Sciatic nerve (tissue), 2 donors: ENCODE results near the gene DACT3. TPM values are rescaled to one million over a fixed set of nuclear protein-coding genes. Genes with fewer than 3 reads are reported as not detected.
"Not testable (repeated sequence)": the region's sequence is repeated elsewhere in the genome, so short reads cannot be mapped to it uniquely, and the experiment has no call there.

Experiments used
- ATAC-seq: fragments of 200-7000 bp; cut with Tn5 transposase; one replicate; pipeline ENCODE4 v1.9.1; 2020; ENCODE audit warnings: mild to moderate bottlenecking, moderate library complexity
- DNase-seq: peaks from one replicate; pipeline ENCODE4 v3.0.0-alpha.2; 2020; ENCODE audit warnings: low spot score
- intact Hi-C: fragments of 100-400 bp; cut with DNase I; formaldehyde crosslinking; loops from one replicate; pipeline ENCODE4 v1.14.2; 2022
- total RNA-seq: library from RNA; stranded (reverse); fragmentation: NEBNext Ultra II Directional; extraction: Animal tissue kit (Norgen Biotek cat#: 25700); gene quantifications from one replicate; pipeline ENCODE4 v1.2.1, GENCODE V29; 2021
- donor health status: DM: no; HTN: no; CAD: no.
- donor health status: DM: no; HTN: no; CAD: no.

The DACT3 gene
- total RNA-seq, 1 donor from 2014 or later, result 22.2 TPM

GRCh38 chr19:46637224-46637623 is 23.8 kb downstream of the DACT3 start:
- DNase-seq, result no peak
- intact Hi-C loops, result loop anchor here (2.0 kb wide), 1 partner anchor 28 kb away; no protein-coding TSS in a partner anchor
- no peak for ATAC-seq

DNA sequence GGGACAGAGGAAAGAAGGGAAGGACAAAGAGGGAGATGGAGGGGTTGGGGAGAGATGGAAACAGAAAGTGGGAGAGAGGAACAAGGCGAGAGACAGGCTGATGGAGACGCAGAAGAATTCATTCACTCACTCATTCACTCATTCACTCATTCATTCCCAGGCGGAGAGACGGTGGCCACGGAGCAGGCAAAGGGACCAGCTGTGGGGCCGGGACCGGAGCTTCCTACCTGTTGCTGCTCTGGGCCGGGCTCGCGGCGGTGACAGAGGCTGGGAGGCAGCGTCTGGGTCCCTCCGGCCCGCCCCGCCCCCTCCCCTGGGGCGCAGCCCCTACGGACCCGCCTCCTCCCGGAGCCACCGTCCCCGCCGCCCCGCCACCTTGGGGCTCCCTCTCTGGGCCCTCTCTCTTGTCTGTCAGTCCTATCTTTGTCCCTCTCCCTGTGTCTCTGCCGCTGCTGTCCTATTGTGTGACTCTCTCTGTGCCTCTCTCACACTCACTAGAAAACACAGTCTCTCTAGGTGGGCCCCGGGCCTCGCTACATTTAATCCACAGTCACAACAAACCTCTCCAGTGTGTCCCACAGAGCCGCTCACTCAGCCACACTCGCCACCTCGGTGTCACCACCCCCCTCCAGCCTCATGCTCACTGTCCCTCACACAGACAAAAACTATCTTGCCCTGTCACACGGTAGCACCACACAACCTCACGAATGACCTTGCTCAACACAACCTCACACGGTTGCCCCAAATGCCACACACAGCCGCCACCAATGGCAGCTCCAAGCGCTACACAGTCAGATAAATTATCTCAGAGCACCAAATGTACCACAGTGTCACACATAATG is 24.8 kb downstream of the DACT3 start, which contains the start of gene GNG8:
GNG8 (minus strand) TSS at position 283 of the 842 bp plus-strand sequence. CDS start 1,520 bp downstream, outside the sequence.
- no peak for ATAC-seq
- intact Hi-C loops, result loop anchor here (2.0 kb wide), 1 partner anchor 29 kb away; no protein-coding TSS in a partner anchor
- no peak for DNase-seq

- DNase-seq (no peak), ATAC-seq (no peak)
- intact Hi-C loops, result no loop called here
These were observed 26.2 kb downstream of the DACT3 start for GRCh38 chr19:46634656-46635218.

- ATAC-seq (peak; percentile 71), DNase-seq (peak; percentile 92)
- intact Hi-C loops, result no loop called here
These were observed 26.8 kb downstream of the DACT3 start for GRCh38 chr19:46634045-46634655.

DNA sequence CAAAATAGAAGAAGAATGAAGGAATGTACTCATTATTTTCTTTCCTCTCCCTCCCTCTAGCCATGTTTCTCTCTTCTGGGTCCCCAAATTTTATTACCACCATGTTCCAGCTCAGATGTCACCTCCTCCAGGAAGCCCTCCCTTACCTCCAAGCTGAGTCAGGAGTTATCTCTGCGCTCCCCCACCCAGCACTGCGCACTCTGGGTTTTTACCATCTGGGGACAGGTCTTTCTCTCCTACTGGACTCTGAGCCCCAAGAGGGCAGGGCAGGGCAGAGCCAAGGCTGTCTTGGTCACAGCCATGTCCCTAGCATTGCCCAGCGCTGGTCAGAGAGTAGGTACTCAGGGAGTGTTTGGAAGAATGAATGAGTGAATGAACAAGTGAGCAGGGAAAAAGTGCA is 27.9 kb downstream of the DACT3 start:
- no peak for DNase-seq
- ATAC-seq, result no peak
- intact Hi-C loops, result no loop called here

DNA sequence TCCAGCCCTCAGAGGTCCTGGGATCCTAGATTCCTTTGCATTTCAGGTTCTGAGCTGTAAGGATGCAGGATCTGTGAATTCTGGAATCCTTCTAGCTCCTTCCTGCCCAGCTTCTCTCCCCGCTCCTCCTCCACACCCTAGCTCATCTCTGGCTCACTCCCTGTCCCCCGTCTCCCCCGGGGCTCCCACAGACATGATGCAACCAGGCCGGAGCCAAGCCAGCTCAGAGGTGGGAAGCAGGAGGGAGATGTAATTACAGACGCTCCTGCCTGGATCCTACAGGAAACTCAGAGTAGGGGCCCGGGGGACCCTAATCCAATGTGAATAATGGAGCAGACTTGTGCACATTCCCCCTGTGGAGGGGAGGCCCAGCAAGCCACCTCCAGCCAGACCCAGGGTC is 29.5 kb downstream of the DACT3 start:
- peak; percentile 33 for ATAC-seq
- intact Hi-C loops, result no loop called here
- no peak for DNase-seq

DNA sequence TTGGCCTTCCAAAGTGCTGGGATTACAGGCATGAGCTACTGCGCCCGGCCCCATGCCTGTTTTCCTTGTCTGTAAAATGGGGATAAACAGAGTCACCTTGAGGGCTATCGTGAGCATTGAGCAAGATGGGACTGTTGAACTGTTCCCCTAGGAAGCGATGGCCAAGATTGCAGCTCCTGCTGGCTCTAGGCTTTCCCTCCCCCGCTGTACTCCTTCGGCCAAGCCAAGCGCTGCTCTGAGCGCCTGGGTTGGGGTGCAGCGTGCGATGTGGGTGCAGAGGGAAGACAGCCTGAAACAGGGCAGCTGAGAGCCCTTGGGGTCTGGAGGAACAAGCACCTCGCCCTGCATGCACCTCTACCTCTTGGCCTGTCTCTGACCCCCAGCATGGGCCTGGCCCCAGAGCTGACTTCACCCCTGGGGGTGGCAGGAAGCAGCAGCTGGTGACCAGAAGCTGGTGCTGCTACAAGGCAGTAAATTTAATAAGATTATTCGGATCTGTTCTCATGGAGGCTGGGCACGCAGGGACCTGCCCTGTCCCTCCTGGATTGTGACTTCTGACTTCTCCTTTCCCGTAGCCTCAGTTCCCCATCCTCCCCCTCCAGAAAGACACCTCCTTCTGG is 30.3 kb downstream of the DACT3 start:
- intact Hi-C loops, result no loop called here
- ATAC-seq (no peak), DNase-seq (no peak)

- intact Hi-C loops, result no loop called here
- DNase-seq (no peak), ATAC-seq (no peak)
These were observed 31.4 kb downstream of the DACT3 start for GRCh38 chr19:46629546-46630025.

GRCh38 chr19:46628970-46629369 is 32.0 kb downstream of the DACT3 start:
- intact Hi-C loops, ATAC-seq: not testable (repeated sequence)

DNA sequence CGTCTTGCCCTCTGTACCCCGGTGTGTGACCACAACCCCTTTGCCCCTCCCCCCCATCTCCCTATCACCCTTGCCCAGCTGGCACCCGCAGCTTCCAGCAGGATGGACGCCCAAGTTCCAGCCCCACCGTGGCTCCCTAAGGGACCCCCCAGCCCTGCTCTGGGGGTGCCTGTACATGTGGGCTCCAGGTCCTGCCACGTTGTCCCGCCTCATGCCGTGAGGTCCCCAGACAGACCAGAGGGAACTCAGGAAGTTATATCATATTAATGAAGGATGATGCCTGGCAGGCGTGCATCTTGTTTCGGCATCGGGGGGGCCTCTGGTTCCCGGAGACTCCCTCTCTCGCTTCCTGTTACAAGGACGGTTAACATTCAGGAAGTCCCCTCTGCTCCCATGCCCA is 34.5 kb downstream of the DACT3 start:
- DNase-seq (no peak), ATAC-seq (no peak)
- intact Hi-C loops, result no loop called here

More at GRCh38 chr19:46628970-46629369, 32.0 kb downstream of the DACT3 start:
- not testable (repeated sequence) for DNase-seq

- ATAC-seq, result peak; percentile 3
- DNase-seq, result no peak
- intact Hi-C loops, result no loop called here
These were observed 35.3 kb downstream of the DACT3 start for GRCh38 chr19:46625731-46626130.

- intact Hi-C loops, result no loop called here
- peak; percentile 85 for DNase-seq
- peak; percentile 81 for ATAC-seq
These were observed 35.9 kb downstream of the DACT3 start, which contains the start of gene PTGIR for GRCh38 chr19:46624958-46625661. Gene PTGIR, minus strand, starts transcription at chr19:46625089. Its CDS starts 864 bp downstream, at chr19:46624225.

- intact Hi-C loops, result no loop called here
- ATAC-seq (no peak), DNase-seq (no peak)
These were observed 37.0 kb downstream of the DACT3 start for GRCh38 chr19:46623915-46624502.

- intact Hi-C loops, result no loop called here
- ATAC-seq (no peak), DNase-seq (no peak)
These were observed 38.9 kb downstream of the DACT3 start for GRCh38 chr19:46622118-46622446.

- intact Hi-C loops, result loop anchor here (1.0 kb wide), 1 partner anchor 220 kb away; no protein-coding TSS in a partner anchor
- ATAC-seq, result no peak
- DNase-seq, result no peak
These were observed 39.5 kb downstream of the DACT3 start for GRCh38 chr19:46621191-46622117.

- DNase-seq, result no peak
- intact Hi-C loops, result loop anchor here (1.0 kb wide), 1 partner anchor 221 kb away; no protein-coding TSS in a partner anchor
- peak; percentile 3 for ATAC-seq
These were observed 40.3 kb downstream of the DACT3 start for GRCh38 chr19:46620716-46621115.

- ATAC-seq (no peak), DNase-seq (no peak)
- intact Hi-C loops, result no loop called here
These were observed 40.7 kb downstream of the DACT3 start for GRCh38 chr19:46620267-46620666.
